Urothelium cell line (cell line): ENCODE data around the gene EEF1A1.
"Not testable (repeated sequence)": the region's sequence is repeated elsewhere in the genome, so short reads cannot be mapped to it uniquely, and the experiment has no call there.

ENCODE experiments used
- DNase-seq: peaks from one replicate; pipeline ENCODE4 v3.0.0; 2011; ENCODE audit warnings: low spot score, mixed read lengths
- FAIRE-seq: peaks from 2 replicates; lab custom pipeline; 2011; peaks lifted over from hg19 to GRCh38; lab: Jason Lieb, UNC

The EEF1A1 gene

GRCh38 chr6:73520688-73521350 is at the start of gene EEF1A1:
TSS of gene EEF1A1 (minus strand) at chr6:73521032. CDS start at chr6:73520026, 1,006 bp downstream.
- no peak for FAIRE-seq
- peak; percentile 97 for DNase-seq

GRCh38 chr6:73569121-73569520 is 48.3 kb upstream of the EEF1A1 start:
- FAIRE-seq (no peak), DNase-seq (no peak)

GRCh38 chr6:73566954-73567591 is 46.2 kb upstream of the EEF1A1 start:
- FAIRE-seq (no peak), DNase-seq (peak; percentile 17)

- FAIRE-seq, DNase-seq: not testable (repeated sequence)
Observed at GRCh38 chr6:73566486-73566871, 45.6 kb upstream of the EEF1A1 start.

GRCh38 chr6:73565767-73566485 is 45.1 kb upstream of the EEF1A1 start:
- FAIRE-seq (no peak), DNase-seq (peak; percentile 53)

GRCh38 chr6:73564578-73565345 is 43.9 kb upstream of the EEF1A1 start:
- FAIRE-seq: no peak

GRCh38 chr6:73562558-73562957 is 41.7 kb upstream of the EEF1A1 start:
- FAIRE-seq: no peak
- DNase-seq: no peak

More at GRCh38 chr6:73564578-73565345, 43.9 kb upstream of the EEF1A1 start:
- no peak for DNase-seq

GRCh38 chr6:73560853-73561407 is 40.1 kb upstream of the EEF1A1 start:
- no peak for FAIRE-seq
- no peak for DNase-seq

- DNase-seq: no peak
- FAIRE-seq: no peak
Observed at GRCh38 chr6:73560182-73560732, 39.4 kb upstream of the EEF1A1 start.

- not testable (repeated sequence) for DNase-seq, FAIRE-seq
Observed at GRCh38 chr6:73559399-73559794, 38.6 kb upstream of the EEF1A1 start.

- FAIRE-seq: no peak
- no peak for DNase-seq
Observed at GRCh38 chr6:73558624-73559398, 38.0 kb upstream of the EEF1A1 start.

- DNase-seq (no peak), FAIRE-seq (no peak)
Observed at GRCh38 chr6:73556836-73557235, 36.0 kb upstream of the EEF1A1 start.

GRCh38 chr6:73555380-73555949 is 34.6 kb upstream of the EEF1A1 start:
- DNase-seq, FAIRE-seq: not testable (repeated sequence)

- FAIRE-seq, DNase-seq: not testable (repeated sequence)
Observed at GRCh38 chr6:73551115-73551514, 30.3 kb upstream of the EEF1A1 start.

GRCh38 chr6:73548458-73549446 is 27.9 kb upstream of the EEF1A1 start:
- FAIRE-seq: no peak
- DNase-seq: no peak

GRCh38 chr6:73547036-73547435 is 26.2 kb upstream of the EEF1A1 start:
- FAIRE-seq: no peak

GRCh38 chr6:73542891-73543290 is 22.1 kb upstream of the EEF1A1 start:
- DNase-seq (no peak), FAIRE-seq (no peak)

More at GRCh38 chr6:73547036-73547435, 26.2 kb upstream of the EEF1A1 start:
- DNase-seq: no peak

- FAIRE-seq, DNase-seq: not testable (repeated sequence)
Observed at GRCh38 chr6:73542481-73542880, 21.6 kb upstream of the EEF1A1 start.
